HUES6 (cell line): ENCODE data around the gene MIDN.

Experiments
- H3K27ac ChIP-seq: 2 replicates; pipeline ENCODE4 v1.7.0; 2013; ENCODE audit warnings: low read depth, mild to moderate bottlenecking, low read length, inconsistent platforms
- H3K27me3 ChIP-seq: 2 replicates; pipeline ENCODE4 v1.6.1; 2013; ENCODE audit warnings: low read length; ENCODE audit not compliant: control insufficient read depth, insufficient read depth
- H3K36me3 ChIP-seq: 2 replicates; pipeline ENCODE4 v1.6.1; 2013; ENCODE audit warnings: low read length; ENCODE audit not compliant: control insufficient read depth, insufficient read depth
- H3K4me1 ChIP-seq: 2 replicates; pipeline ENCODE4 v1.6.1; 2013; ENCODE audit warnings: low read length; ENCODE audit not compliant: control insufficient read depth, insufficient read depth
- H3K4me3 ChIP-seq: 2 replicates; pipeline ENCODE4 v1.5.1; 2013; ENCODE audit warnings: low read depth, low read length
- H3K9ac ChIP-seq: one replicate; pipeline ENCODE4 v1.6.1; 2013; ENCODE audit warnings: mild to moderate bottlenecking, low read length
- H3K9me3 ChIP-seq: 2 replicates; pipeline ENCODE4 v1.6.1; 2013; ENCODE audit warnings: low read depth, low read length; ENCODE audit not compliant: control insufficient read depth, insufficient read depth

MIDN gene

DNA sequence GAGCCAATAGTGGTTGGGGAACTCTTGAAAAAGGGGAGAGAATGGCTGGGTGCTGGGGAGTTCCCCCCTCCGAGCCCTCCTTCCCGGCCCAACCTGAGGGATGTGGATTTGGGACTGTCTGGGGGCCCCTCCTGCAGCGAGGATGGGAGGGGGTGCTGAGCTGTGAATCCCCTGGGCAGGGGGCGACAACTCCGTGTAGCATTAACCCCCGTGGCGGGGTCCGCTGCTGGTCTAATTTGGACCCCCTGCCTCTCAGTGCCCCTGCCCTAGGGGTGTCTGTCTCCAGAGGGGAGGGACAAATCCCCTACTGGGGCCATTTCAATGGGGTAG lies 9.7 kb downstream of the MIDN start:
- Histone ChIP-seq H3K4me1 (peaks cover 66% of the 10 kb centered on the region), H3K36me3 (peaks cover 51% of the 10 kb centered on the region), H3K9me3 (no peaks in the 10 kb centered on the region), H3K4me3 (no peak overlapping the region), H3K27ac (peak overlapping the region; percentile 58; the same call in 1 of the 2 replicates), H3K27me3 (no peaks in the 10 kb centered on the region), H3K9ac (no peak overlapping the region)

DNA sequence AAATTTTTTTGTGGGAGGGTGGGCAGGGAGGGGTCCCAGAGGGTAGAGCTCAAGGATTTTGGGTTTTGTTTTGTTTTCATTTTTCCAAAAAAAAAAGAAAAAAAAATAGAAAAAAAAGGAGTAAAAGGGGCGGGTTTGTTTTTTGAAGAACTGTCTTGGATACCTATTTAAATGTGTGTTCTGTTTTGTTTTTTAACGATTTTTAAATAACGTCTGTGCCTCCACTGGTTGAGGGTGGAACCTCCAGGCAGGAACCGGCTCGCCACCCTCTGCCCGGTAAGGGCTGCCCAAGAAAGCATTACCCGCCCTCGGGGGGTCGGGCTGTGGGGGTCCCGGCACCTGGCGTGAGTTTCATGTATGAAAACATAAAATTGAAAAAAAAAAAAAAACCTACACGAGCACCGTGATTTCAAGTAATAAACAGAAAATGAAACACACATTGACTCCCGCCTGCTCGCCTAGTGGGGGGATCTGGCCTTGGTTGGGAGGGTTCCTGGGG lies 10.4 kb downstream of the MIDN start:
- no peak overlapping the region for H3K9ac ChIP-seq
- H3K4me3 ChIP-seq = no peak overlapping the region; the same call in 1 of the 2 replicates
- H3K36me3 ChIP-seq = peaks cover 46% of the 10 kb centered on the region
- H3K4me1 ChIP-seq = peaks cover 64% of the 10 kb centered on the region
- H3K27me3 ChIP-seq = no peaks in the 10 kb centered on the region
- H3K9me3 ChIP-seq = no peaks in the 10 kb centered on the region
- peak overlapping the region; percentile 66; the same call in 1 of the 2 replicates for H3K27ac ChIP-seq

DNA sequence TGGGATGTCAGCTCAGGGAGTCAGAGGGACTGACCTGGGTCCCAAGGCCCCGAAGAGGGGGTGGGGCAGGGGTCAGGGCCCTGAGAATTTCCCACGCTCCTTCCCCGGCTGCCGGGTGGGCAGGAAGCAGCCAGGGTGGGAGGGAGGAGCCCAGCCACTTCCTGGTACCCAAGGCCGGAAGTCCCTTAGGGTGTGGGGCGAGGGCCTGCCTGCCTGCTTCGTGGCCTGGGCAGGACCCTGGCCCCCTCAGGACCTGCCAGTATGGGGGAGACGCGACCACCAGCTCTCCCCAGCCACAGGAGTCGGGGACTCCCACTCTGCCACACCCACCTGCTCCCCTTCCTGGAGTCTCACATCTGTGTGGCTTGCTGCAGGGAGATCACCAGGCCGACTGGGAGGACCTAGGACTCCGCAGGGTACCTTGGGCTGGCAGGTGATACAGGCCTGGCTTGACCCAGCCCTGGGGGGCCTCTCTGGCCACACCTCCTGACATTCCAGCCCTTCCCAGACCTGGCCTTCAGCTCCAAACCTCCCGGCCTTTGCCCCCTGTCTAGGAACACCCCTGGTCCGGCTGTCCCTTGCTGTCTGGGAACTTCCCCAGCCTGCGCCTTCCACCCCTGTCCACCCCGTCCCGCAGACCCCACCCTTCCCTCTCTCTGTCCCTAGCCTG lies 11.0 kb downstream of the MIDN start:
- Histone ChIP-seq H3K4me3 (peak overlapping the region; percentile 80), H3K36me3 (peaks cover 40% of the 10 kb centered on the region), H3K27ac (peak overlapping the region; percentile 66; the same call in 1 of the 2 replicates), H3K27me3 (no peaks in the 10 kb centered on the region), H3K4me1 (peaks cover 63% of the 10 kb centered on the region), H3K9me3 (no peaks in the 10 kb centered on the region), H3K9ac (peak overlapping the region; percentile 75)

DNA sequence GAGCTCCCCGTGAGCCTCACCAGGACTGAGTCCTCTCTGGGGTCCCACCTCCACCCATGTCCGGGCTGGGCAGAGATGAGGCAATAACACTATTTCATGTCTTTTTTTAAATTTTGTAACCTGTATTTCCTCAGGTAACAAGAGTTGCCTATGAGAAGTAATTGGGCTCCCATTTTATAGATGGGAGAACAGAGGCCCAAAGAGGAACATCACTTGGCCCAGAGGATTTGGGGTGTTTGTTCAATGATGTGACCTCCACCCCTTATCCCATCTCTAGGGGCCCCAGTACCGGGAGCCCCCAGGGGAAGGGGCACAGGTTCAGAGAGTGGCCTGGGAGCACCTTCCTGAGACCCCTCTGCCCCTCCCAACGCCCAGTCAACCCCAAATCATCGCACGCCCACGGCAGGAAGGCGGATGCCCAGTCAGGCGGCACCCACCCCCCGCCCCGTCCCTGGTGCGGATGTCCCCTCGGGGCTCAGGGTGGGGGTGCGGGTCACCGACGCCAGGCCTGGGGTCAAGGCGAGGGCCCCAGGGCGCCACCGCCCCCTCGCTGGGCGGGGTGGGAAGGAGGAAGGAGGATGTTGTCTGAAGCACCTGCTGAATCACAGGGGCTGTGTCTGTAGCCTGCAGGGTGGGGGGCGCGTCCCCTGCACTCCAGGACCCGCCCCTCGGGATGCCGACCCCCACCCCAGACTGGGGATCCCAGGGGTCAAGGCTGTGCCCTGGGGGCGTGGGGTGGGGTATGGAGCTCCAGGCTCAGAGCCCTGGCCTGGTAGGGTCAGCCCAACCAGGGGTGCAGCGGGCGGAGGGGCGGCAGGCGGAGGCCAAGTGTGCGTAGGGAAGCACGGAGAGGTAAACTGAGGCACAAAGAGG lies 11.7 kb downstream of the MIDN start:
- no peaks in the 10 kb centered on the region for H3K9me3 ChIP-seq
- no peaks in the 10 kb centered on the region for H3K27me3 ChIP-seq
- peak overlapping the region; percentile 80 for H3K4me3 ChIP-seq
- peak overlapping the region; percentile 75 for H3K9ac ChIP-seq
- H3K4me1 ChIP-seq = peaks cover 65% of the 10 kb centered on the region
- H3K36me3 ChIP-seq = peaks cover 32% of the 10 kb centered on the region
- peak overlapping the region; percentile 66; the same call in 1 of the 2 replicates for H3K27ac ChIP-seq

DNA sequence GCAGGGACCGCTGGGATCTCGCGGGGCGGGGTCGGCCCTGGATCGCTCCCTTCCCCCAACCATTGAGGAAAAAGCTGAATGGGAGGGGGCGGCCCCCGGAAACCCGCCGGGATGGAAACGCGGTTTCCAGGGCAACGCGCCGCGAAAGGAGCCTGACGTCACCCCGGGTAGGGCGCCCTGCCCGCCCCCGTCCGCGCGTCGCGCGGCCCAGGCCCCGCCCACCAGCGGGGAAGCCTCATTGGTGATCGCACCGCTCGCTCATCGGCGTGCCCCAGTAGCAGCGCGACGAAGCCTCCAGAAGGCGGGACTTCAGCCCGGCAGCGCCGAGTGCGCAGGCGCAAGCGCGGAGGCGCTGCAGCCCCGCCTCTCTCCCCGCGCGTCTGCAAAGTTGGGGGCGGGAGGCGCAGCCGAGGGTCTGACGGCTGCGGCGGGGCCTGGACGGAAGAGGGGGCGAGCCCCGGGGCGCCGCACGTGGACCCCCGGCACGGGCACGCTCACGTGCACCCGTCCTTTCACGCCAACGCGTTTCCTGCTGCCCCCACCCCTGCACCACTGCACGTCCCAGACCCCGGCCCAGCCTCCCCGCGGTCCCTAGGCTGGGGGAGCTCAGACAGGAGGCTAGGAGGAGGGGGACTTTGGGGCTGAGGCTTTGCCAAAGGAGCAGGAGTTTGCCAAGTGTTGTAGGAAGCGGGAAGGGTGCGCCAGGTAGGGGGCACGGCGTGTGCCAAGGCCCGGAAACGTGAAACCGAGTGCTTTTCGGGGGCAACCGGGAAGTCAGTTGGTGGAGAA lies 12.6 kb downstream of the MIDN start:
- peak overlapping the region; percentile 80 for H3K4me3 ChIP-seq
- H3K27ac ChIP-seq = peak overlapping the region; percentile 86; the same call in 1 of the 2 replicates
- peaks cover 24% of the 10 kb centered on the region for H3K36me3 ChIP-seq
- no peaks in the 10 kb centered on the region for H3K27me3 ChIP-seq
- H3K9ac ChIP-seq = peak overlapping the region; percentile 83
- no peaks in the 10 kb centered on the region for H3K9me3 ChIP-seq
- H3K4me1 ChIP-seq = peaks cover 68% of the 10 kb centered on the region

DNA sequence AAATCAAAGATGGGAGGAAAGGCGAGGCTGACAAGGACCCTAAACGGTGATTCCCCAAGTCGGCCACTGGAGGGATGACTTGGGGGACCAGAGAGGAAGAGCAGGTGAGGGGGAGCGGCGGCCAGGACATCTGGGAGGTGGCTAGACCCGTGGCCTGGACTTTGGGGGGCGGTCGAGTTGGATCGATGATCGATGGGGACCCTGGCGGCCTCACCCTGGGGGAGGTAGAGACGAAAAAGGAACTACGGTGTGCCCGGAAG lies 13.1 kb downstream of the MIDN start:
- no peaks in the 10 kb centered on the region for H3K9me3 ChIP-seq
- H3K27me3 ChIP-seq = no peaks in the 10 kb centered on the region
- peaks cover 20% of the 10 kb centered on the region for H3K36me3 ChIP-seq
- peak overlapping the region; percentile 83 for H3K9ac ChIP-seq
- peak overlapping the region; percentile 86; the same call in 1 of the 2 replicates for H3K27ac ChIP-seq
- peaks cover 71% of the 10 kb centered on the region for H3K4me1 ChIP-seq
- H3K4me3 ChIP-seq = peak overlapping the region; percentile 80

DNA sequence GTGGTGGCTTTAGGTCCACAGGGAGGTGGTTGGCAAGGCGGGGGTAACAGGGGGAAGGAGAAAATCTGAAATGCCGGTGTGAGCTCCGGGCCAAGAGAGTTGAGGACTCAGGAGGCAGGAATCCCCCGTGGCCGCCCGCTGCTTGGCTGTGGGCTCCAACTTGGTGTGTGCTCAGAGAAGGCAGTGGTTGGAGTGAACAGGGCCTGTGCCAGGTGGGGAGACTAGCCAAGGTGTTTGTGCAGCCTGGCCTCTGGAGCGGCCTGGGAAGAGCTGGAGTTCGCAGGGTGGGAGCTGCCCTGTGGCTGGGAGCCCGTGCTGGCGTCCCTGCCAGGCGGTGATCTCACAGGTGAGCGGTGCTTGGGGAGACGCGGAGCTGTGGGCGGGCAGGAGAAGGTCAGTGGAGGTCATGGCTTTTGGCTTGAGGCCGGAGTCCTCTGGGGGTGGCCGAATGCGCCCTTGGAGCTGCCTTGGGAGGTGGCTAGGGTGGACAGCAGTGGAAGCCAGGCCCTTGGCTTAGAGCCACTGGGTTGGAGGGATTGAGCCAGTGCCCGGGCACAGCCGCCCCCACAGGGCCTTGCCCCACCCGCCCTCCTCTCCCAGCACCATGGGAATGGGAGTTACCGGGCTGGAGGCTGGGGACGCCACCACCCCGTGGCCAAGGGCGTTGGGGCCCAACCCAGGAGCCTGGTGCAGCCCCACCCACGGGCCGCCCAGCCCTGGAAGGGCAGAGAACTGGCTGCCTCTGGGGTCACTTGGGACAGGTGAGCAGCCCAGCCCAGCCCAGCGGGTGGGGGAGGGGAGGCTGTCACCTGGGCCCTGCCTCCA lies 13.6 kb downstream of the MIDN start:
- Histone ChIP-seq H3K4me1 (peaks cover 66% of the 10 kb centered on the region), H3K9ac (peak overlapping the region; percentile 83), H3K27ac (peak overlapping the region; percentile 86; the same call in 1 of the 2 replicates), H3K27me3 (peaks cover under 1% of the 10 kb centered on the region; the same call in 1 of the 2 replicates), H3K9me3 (no peaks in the 10 kb centered on the region), H3K4me3 (peak overlapping the region; percentile 80), H3K36me3 (peaks cover 15% of the 10 kb centered on the region)

DNA sequence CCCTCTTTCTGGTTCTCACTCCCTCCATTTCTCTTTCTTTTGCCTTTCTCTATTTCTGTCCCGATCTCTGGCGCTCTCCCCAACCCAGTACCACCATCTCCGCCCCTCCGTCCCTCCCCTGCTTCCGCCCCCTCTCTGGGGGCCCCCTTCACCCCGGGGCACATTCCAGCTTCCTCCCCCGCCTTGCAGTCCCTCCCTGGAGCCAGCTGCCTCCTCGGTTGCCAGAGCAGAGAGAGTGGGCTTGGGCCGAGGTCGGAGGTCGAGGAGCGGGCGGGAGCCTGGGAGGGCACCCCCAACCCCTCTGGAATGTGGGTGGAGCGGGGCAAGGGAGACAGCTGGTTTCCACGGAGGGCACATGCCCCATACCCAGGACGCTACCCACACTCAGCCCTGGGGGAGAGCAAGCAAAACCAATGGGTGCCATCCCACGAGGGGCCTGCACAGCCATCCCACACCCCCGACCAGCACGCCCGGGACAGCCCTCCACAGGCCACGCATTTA lies 14.3 kb downstream of the MIDN start:
- H3K4me3 ChIP-seq = peak overlapping the region; percentile 80
- H3K27ac ChIP-seq = peak overlapping the region; percentile 61; the same call in 1 of the 2 replicates
- peak overlapping the region; percentile 38 for H3K9ac ChIP-seq
- H3K9me3 ChIP-seq = no peaks in the 10 kb centered on the region
- peaks cover 8% of the 10 kb centered on the region for H3K36me3 ChIP-seq
- peaks cover 7% of the 10 kb centered on the region for H3K27me3 ChIP-seq
- H3K4me1 ChIP-seq = peaks cover 67% of the 10 kb centered on the region

DNA sequence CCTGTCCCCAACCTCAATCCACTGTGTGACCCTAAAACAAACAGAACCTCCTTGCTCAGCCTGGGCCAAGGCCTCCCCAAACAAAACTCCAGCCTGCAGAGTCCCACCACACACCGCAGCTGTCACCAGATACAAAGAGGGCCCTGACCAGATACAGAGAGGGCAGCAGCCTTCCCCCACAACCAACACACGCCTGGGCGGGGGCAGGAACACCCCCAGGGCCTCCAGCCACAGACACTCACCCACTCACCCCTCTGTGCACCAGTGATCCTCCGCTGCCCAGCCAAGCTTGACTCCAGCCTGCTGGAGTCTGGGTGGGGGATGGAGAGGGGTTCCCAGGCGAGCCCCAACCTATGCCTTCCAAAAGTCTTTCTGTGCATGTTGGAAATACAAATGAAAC lies 14.8 kb downstream of the MIDN start:
- Histone ChIP-seq H3K27me3 (peaks cover 12% of the 10 kb centered on the region), H3K36me3 (peaks cover 3% of the 10 kb centered on the region; the same call in 1 of the 2 replicates), H3K4me3 (0 out of 2 replicates have a peak overlapping the region, but pooled peaks have one; percentile 80), H3K4me1 (peaks cover 67% of the 10 kb centered on the region), H3K9ac (peak overlapping the region; percentile 38), H3K9me3 (no peaks in the 10 kb centered on the region), H3K27ac (no peak overlapping the region)
